Loucy (cell line): ENCODE measurements around the gene GADL1.

Source experiments
- H2AFZ ChIP-seq: fragments of 200-600 bp; sonication (generic); 2 replicates; pipeline ENCODE4 v1.6.0; 2016; ENCODE audit warnings: antibody characterized with exemption, mild to moderate bottlenecking, low read length, moderate library complexity
- H3F3A ChIP-seq: fragments of 200-600 bp; 2 replicates; pipeline ENCODE4 v1.6.0; 2016; ENCODE audit warnings: antibody characterized with exemption, low read depth, mild to moderate bottlenecking
- H3K27me3 ChIP-seq: fragments of 200-600 bp; sonication (generic); 2 replicates; pipeline ENCODE4 v1.6.1; 2014; ENCODE audit warnings: low read length, mild to moderate bottlenecking; ENCODE audit not compliant: insufficient read depth, poor library complexity, severe bottlenecking
- H3K36me3 ChIP-seq: fragments of 200-600 bp; sonication (generic); 2 replicates; pipeline ENCODE4 v1.6.1; 2016; ENCODE audit warnings: low read length; ENCODE audit not compliant: insufficient read depth
- H3K4me1 ChIP-seq: fragments of 200-600 bp; sonication (generic); 2 replicates; pipeline ENCODE4 v1.5.1; 2014; ENCODE audit warnings: low read length, mild to moderate bottlenecking; ENCODE audit not compliant: insufficient read depth, poor library complexity, severe bottlenecking
- H3K4me2 ChIP-seq: fragments of 200-600 bp; sonication (generic); 2 replicates; pipeline ENCODE4 v1.6.0; 2014; ENCODE audit warnings: antibody characterized with exemption, low read length, low read depth, mild to moderate bottlenecking; ENCODE audit not compliant: poor library complexity, severe bottlenecking
- H3K4me3 ChIP-seq: fragments of 200-600 bp; sonication (generic); 2 replicates; pipeline ENCODE4 v1.5.1; 2014; ENCODE audit warnings: low read length, mild to moderate bottlenecking, mixed read lengths; ENCODE audit not compliant: poor library complexity, severe bottlenecking
- H3K79me2 ChIP-seq: fragments of 200-600 bp; sonication (generic); 2 replicates; pipeline ENCODE4 v1.6.1; 2014; ENCODE audit warnings: low read length; ENCODE audit not compliant: insufficient read depth
- H3K9ac ChIP-seq: fragments of 200-600 bp; sonication (generic); 2 replicates; pipeline ENCODE4 v1.6.0; 2014; ENCODE audit warnings: mild to moderate bottlenecking, low read depth, low read length, moderate library complexity; ENCODE audit not compliant: poor library complexity, severe bottlenecking
- H3K9me2 ChIP-seq: fragments of 200-600 bp; sonication (generic); replicated peaks from 2 replicates; pipeline ENCODE4 v1.6.1; 2016; ENCODE audit warnings: low read depth, low read length, mixed read lengths
- H3K9me3 ChIP-seq: fragments of 200-600 bp; sonication (generic); 2 replicates; pipeline ENCODE4 v1.6.1; 2014; ENCODE audit warnings: mild to moderate bottlenecking, antibody characterized with exemption, low read length, low read depth; ENCODE audit not compliant: insufficient read depth
- H4K20me1 ChIP-seq: fragments of 200-600 bp; sonication (generic); 2 replicates; pipeline ENCODE4 v1.6.0; 2014; ENCODE audit warnings: antibody characterized with exemption, low read length, mild to moderate bottlenecking; ENCODE audit not compliant: insufficient read depth, poor library complexity, severe bottlenecking
- CTCF ChIP-seq: fragments of 200-600 bp; sonication (generic); conservative IDR thresholded peaks from 2 replicates; pipeline ENCODE4 v1.5.1; 2014; ENCODE audit warnings: mild to moderate bottlenecking, antibody characterized with exemption, low read length
- EZH2phosphoT487 ChIP-seq: fragments of 200-600 bp; IDR thresholded peaks from 2 replicates; pipeline ENCODE4 v1.6.1; 2018; ENCODE audit warnings: antibody characterized with exemption, mild to moderate bottlenecking, moderate library complexity, borderline replicate concordance

Gene GADL1

DNA sequence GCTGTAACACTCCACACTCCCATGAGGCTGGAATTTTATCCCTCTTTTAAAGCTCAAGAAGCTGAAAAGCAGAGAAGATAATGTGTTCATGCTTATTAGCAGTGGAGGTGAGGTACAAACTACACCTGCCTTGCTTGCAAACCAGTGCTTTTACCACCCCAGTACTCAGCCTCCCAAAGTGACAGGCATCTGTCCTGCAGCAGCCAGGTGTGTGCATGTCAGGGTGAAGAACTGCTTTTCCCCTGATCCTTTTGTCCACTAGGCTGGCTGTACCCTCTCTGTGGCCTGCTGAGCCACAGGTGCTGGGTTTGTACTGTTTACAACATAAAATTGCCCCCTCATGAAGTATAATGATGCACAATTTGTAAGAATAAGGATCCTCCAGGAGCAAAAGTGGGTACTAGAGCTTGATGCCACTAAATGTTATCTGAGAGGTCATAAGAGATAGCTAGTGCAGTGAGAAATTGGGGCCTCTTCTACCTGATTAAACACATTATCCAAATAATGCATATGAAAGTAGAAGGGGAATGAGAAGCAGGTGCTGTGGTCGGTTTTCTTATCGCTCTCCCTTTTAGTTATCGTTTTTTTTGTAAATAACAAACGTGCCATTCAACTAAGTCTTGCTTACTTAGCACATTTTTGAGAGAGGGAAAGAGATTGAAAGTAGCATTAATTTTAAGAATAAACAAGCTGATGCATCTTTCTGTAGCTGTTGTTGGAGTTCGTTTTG, 39.2 kb upstream of the GADL1 start:
- Histone ChIP-seq H3K36me3 (no peaks in the 10 kb centered on the region), H3K9ac (peak overlapping the region; percentile 39), H3K9me2 (no peaks in the 10 kb centered on the region), H4K20me1 (no peaks in the 10 kb centered on the region), H3K9me3 (no peaks in the 10 kb centered on the region), H3K79me2 (no peaks in the 10 kb centered on the region), H3F3A (no peaks in the 10 kb centered on the region), H3K4me1 (peaks cover 20% of the 10 kb centered on the region), H2AFZ (peak overlapping the region; percentile 74), H3K27me3 (no peaks in the 10 kb centered on the region), H3K4me2 (peak overlapping the region; percentile 55), H3K4me3 (peak overlapping the region; percentile 45)
- no peak for TF ChIP-seq CTCF

GRCh38 chr3:30932513-30933098, 38.1 kb upstream of the GADL1 start:
- H3K9ac ChIP-seq, result no peak overlapping the region
- no peak overlapping the region for H2AFZ ChIP-seq
- H3K4me3 ChIP-seq, result no peak overlapping the region
- H4K20me1 ChIP-seq, result no peaks in the 10 kb centered on the region
- no peaks in the 10 kb centered on the region for H3K9me2 ChIP-seq
- no peaks in the 10 kb centered on the region for H3F3A ChIP-seq
- no peak overlapping the region for H3K4me2 ChIP-seq
- H3K36me3 ChIP-seq, result no peaks in the 10 kb centered on the region
- H3K4me1 ChIP-seq, result peaks cover 20% of the 10 kb centered on the region
- no peaks in the 10 kb centered on the region for H3K9me3 ChIP-seq
- H3K79me2 ChIP-seq, result no peaks in the 10 kb centered on the region
- H3K27me3 ChIP-seq, result no peaks in the 10 kb centered on the region
- no peak for TF ChIP-seq EZH2phosphoT487
- TF ChIP-seq CTCF, result no peak

DNA sequence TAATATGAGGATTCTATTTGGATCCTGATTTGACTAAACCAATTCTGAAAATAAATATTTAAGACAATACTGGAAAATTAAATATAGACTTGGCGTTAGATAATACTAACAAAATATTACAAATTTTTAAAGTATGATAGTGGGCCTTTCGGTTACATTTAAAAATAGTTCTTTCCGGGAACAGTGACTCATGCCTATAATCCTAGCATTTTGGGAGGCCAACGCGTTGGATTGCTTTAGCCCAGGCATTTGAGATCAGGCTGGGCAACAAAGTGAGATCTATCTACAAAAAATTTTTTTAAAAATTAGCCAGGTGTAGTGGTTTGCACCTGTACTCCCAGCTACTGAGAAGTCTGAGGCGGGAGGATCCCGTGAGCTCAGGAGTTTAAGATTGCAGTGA, 30.3 kb upstream of the GADL1 start:
- no peaks in the 10 kb centered on the region for H3K79me2 ChIP-seq
- no peak overlapping the region for H2AFZ ChIP-seq
- no peak overlapping the region for H3K9ac ChIP-seq
- H3K27me3 ChIP-seq, result no peaks in the 10 kb centered on the region
- no peaks in the 10 kb centered on the region for H3F3A ChIP-seq
- H3K4me1 ChIP-seq, result no peaks in the 10 kb centered on the region
- TF ChIP-seq EZH2phosphoT487 (no peak), CTCF (no peak)
- no peak overlapping the region for H3K4me3 ChIP-seq
- H4K20me1 ChIP-seq, result no peaks in the 10 kb centered on the region
- no peaks in the 10 kb centered on the region for H3K9me3 ChIP-seq
- H3K36me3 ChIP-seq, result no peaks in the 10 kb centered on the region
- H3K9me2 ChIP-seq, result no peaks in the 10 kb centered on the region
- H3K4me2 ChIP-seq, result no peak overlapping the region
